HL-60 (cell line): ENCODE results near the gene RASSF5.
"Not testable (repeated sequence)": the region's sequence is repeated elsewhere in the genome, so short reads cannot be mapped to it uniquely, and the experiment has no call there.

Experiments
- POLR2AphosphoS5 ChIP-seq: IDR thresholded peaks from 2 replicates; pipeline ENCODE4 v1.6.1; 2012; ENCODE audit warnings: low read depth
- SPI1 ChIP-seq: IDR thresholded peaks from 2 replicates; pipeline ENCODE4 v1.6.1; 2012; ENCODE audit warnings: low read depth, mild to moderate bottlenecking, borderline replicate concordance
- TF ChIP-seq, protein P1 (sequence below): IDR thresholded peaks from one replicate; pipeline ENCODE4 v1.5.1; 2011; ENCODE audit warnings: low read length, control low read depth, inconsistent platforms; ENCODE audit not compliant: insufficient read depth
- TF ChIP-seq, protein P2 (sequence below): IDR thresholded peaks from 2 replicates; pipeline ENCODE4 v1.6.1; 2012; ENCODE audit warnings: low read depth; ENCODE audit not compliant: insufficient replicate concordance

DNA sequence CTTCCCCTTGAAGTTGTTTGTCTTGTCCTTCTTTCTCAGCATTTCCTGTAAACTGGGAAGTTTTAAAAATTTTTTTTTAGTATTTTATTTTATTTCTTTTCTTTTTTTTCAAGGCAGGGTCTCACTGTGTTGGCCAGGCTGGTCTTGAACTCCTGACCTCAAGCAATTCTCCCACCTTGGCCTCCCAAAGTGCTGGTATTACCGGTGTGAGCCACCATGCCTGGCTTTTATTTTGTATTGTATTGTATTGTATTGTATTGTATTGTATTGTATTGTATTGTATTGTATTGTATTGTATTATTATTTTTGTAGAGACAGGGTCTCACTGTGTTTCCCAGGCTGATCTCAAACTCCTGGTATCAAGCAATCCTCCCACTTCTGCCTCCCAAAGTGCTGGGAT is 23.5 kb upstream of the RASSF5 start:
- TF ChIP-seq POLR2AphosphoS5, SPI1: not testable (repeated sequence)
- TF ChIP-seq, protein P1, sequence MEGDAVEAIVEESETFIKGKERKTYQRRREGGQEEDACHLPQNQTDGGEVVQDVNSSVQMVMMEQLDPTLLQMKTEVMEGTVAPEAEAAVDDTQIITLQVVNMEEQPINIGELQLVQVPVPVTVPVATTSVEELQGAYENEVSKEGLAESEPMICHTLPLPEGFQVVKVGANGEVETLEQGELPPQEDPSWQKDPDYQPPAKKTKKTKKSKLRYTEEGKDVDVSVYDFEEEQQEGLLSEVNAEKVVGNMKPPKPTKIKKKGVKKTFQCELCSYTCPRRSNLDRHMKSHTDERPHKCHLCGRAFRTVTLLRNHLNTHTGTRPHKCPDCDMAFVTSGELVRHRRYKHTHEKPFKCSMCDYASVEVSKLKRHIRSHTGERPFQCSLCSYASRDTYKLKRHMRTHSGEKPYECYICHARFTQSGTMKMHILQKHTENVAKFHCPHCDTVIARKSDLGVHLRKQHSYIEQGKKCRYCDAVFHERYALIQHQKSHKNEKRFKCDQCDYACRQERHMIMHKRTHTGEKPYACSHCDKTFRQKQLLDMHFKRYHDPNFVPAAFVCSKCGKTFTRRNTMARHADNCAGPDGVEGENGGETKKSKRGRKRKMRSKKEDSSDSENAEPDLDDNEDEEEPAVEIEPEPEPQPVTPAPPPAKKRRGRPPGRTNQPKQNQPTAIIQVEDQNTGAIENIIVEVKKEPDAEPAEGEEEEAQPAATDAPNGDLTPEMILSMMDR: not testable (repeated sequence)
- TF ChIP-seq, protein P2, sequence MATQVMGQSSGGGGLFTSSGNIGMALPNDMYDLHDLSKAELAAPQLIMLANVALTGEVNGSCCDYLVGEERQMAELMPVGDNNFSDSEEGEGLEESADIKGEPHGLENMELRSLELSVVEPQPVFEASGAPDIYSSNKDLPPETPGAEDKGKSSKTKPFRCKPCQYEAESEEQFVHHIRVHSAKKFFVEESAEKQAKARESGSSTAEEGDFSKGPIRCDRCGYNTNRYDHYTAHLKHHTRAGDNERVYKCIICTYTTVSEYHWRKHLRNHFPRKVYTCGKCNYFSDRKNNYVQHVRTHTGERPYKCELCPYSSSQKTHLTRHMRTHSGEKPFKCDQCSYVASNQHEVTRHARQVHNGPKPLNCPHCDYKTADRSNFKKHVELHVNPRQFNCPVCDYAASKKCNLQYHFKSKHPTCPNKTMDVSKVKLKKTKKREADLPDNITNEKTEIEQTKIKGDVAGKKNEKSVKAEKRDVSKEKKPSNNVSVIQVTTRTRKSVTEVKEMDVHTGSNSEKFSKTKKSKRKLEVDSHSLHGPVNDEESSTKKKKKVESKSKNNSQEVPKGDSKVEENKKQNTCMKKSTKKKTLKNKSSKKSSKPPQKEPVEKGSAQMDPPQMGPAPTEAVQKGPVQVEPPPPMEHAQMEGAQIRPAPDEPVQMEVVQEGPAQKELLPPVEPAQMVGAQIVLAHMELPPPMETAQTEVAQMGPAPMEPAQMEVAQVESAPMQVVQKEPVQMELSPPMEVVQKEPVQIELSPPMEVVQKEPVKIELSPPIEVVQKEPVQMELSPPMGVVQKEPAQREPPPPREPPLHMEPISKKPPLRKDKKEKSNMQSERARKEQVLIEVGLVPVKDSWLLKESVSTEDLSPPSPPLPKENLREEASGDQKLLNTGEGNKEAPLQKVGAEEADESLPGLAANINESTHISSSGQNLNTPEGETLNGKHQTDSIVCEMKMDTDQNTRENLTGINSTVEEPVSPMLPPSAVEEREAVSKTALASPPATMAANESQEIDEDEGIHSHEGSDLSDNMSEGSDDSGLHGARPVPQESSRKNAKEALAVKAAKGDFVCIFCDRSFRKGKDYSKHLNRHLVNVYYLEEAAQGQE: not testable (repeated sequence)
